Transverse colon (tissue), 4 donors: ENCODE results near the gene VWC2.

ENCODE experiments used
- CTCF ChIP-seq, 5 experiments: fragments of 200-600 bp in 3 of 5; fragments of 450-650 bp in 2 of 5; sonication (generic) in 3 of 5; IDR thresholded peaks; 1 replicate in 2 of 5; 2 replicates in 3 of 5; pipeline ENCODE4 v1.5.1; 2016 to 2017; ENCODE audit warnings: antibody characterized with exemption in 5 of 5, inconsistent platforms in 3 of 5, mild to moderate bottlenecking in 2 of 5, moderate library complexity in 1 of 5
- EP300 ChIP-seq: sonication (generic); formaldehyde crosslinking; IDR thresholded peaks from one replicate; pipeline ENCODE4 v1.6.1; 2017; ENCODE audit warnings: antibody characterized with exemption, low read depth
- POLR2A ChIP-seq: fragments of 450-650 bp; IDR thresholded peaks from one replicate; pipeline ENCODE4 v1.6.1; 2016; ENCODE audit warnings: antibody characterized with exemption, mild to moderate bottlenecking, moderate library complexity
- POLR2AphosphoS5 ChIP-seq, 3 donors: sonication (generic); formaldehyde crosslinking; IDR thresholded peaks; one replicate each; pipeline ENCODE4 v1.6.1; 2016; ENCODE audit warnings: antibody characterized with exemption in 3 of 3

DNA sequence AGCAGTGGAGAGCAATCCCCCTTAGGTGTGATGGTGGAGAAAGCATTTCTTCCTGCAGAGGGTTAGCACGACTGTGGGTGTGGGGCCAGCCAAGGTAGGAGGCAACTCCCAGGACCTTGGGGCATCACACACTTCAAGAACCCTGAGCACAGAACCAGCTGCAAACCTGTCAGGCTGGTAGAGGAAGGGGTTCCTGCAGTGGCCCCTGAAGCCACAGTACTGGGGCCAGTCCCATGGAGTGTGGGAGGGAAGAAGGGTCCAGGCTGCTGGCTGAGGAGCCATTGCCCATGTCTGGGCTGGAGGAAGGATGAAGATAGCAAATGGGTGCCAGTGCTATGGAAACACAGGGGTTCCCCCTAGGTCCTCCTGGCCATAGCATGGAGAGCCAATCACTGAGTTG is 110.5 kb downstream of the VWC2 start:
- TF ChIP-seq POLR2A, result no peak
- TF ChIP-seq CTCF (IDR thresholded peaks at IDR 0.05), result no peak
- no peak for TF ChIP-seq EP300
- no peak for TF ChIP-seq POLR2AphosphoS5 (IDR thresholded peaks at IDR 0.05)
